ENCODE data around the gene IMMP2L.

GRCh38 chr7:110988348-110988747 lies 573.9 kb downstream of the IMMP2L start:
- TF ChIP-seq CTCF (conservative IDR thresholded peaks at IDR 0.05; ENCODE audit: low read length), result no peak
- TF ChIP-seq EZH2phosphoT487 (IDR thresholded peaks at IDR 0.05; ENCODE audit: borderline replicate concordance), result no peak

Data from Loucy (cell line).